Measurements from ENCODE around the gene YOD1. TPM values are rescaled to one million over a fixed set of nuclear protein-coding genes. Genes with fewer than 3 reads are reported as not detected.

The YOD1 gene
- total and polyA plus RNA-seq, 4 experiments from 2014 or later = 0.47 to 10.0 (median 5.1) TPM

- no peaks in the 10 kb centered on the region for H3K9me3 Mint-ChIP-seq
- no peak overlapping the region for H3K4me3 ChIP-seq (ENCODE audit: low read length in 2 of 2)
- H3K4me1 Mint-ChIP-seq = peaks cover 6 to 11% (median 9%) of the 10 kb centered on the region in 4 donors
- H3K27me3 Mint-ChIP-seq = peaks cover 5 to 13% of the 10 kb centered on the region in 2 donors
- H3K27me3 ChIP-seq (ENCODE audit: insufficient read depth, low read length) = no peaks in the 10 kb centered on the region
- no peak overlapping the region for H3K27ac ChIP-seq (ENCODE audit: low read depth, low read length)
- no peak overlapping the region for H3K27ac Mint-ChIP-seq
- H3K9me3 ChIP-seq (ENCODE audit: control insufficient read depth in 1 of 2, low read length in 2 of 2) = no peaks in the 10 kb centered on the region
- CTCF ChIA-PET (ENCODE audit: partially characterized antibody) = interaction anchor here (1.4 to 3.9 kb wide), 3 partner anchors 8 to 412 kb away, joined by 3 to 13 read pairs (median 5); no protein-coding TSS in a partner anchor
- no peaks in the 10 kb centered on the region for H3K36me3 ChIP-seq (ENCODE audit: insufficient read depth, low read length)
- intact Hi-C loops (cut with micrococcal nuclease) = no loop called here
- H3K4me3 Mint-ChIP-seq = no peak overlapping the region
- POLR2A ChIA-PET (ENCODE audit: partially characterized antibody) = no interaction called here
- DNase-seq = no peak
- no peaks in the 10 kb centered on the region for H3K4me1 ChIP-seq (ENCODE audit: insufficient read depth, low read length)
- H3K36me3 Mint-ChIP-seq = no peaks in the 10 kb centered on the region
Observed at GRCh38 chr1:207088161-207088560, 37.2 kb upstream of the YOD1 start.

- H3K9me3 ChIP-seq (ENCODE audit: control insufficient read depth in 1 of 2, low read length in 2 of 2) = no peaks in the 10 kb centered on the region
- Mint-ChIP-seq H3K4me1 (peaks cover 6 to 11% (median 9%) of the 10 kb centered on the region in 4 donors), H3K27me3 (peaks cover 6 to 17% of the 10 kb centered on the region in 2 donors), H3K36me3 (no peaks in the 10 kb centered on the region), H3K4me3 (no peak overlapping the region), H3K27ac (no peak overlapping the region), H3K9me3 (no peaks in the 10 kb centered on the region)
- H3K4me3 ChIP-seq (ENCODE audit: low read length in 2 of 2) = no peak overlapping the region
- no peaks in the 10 kb centered on the region for H3K36me3 ChIP-seq (ENCODE audit: insufficient read depth, low read length)
- no peaks in the 10 kb centered on the region for H3K27me3 ChIP-seq (ENCODE audit: insufficient read depth, low read length)
- ChIA-PET CTCF (ENCODE audit: partially characterized antibody) (interaction anchor here (0.6 to 8.4 kb wide), 4 partner anchors 320 to 641 kb away, joined by 3 to 142 read pairs (median 36); no protein-coding TSS in a partner anchor), POLR2A (ENCODE audit: partially characterized antibody) (no interaction called here)
- no peak overlapping the region for H3K27ac ChIP-seq (ENCODE audit: low read depth, low read length)
- DNase-seq = no peak
- intact Hi-C loops (cut with micrococcal nuclease) = no loop called here
- no peaks in the 10 kb centered on the region for H3K4me1 ChIP-seq (ENCODE audit: insufficient read depth, low read length)
Observed at GRCh38 chr1:207085887-207086286, 34.9 kb upstream of the YOD1 start.

DNA sequence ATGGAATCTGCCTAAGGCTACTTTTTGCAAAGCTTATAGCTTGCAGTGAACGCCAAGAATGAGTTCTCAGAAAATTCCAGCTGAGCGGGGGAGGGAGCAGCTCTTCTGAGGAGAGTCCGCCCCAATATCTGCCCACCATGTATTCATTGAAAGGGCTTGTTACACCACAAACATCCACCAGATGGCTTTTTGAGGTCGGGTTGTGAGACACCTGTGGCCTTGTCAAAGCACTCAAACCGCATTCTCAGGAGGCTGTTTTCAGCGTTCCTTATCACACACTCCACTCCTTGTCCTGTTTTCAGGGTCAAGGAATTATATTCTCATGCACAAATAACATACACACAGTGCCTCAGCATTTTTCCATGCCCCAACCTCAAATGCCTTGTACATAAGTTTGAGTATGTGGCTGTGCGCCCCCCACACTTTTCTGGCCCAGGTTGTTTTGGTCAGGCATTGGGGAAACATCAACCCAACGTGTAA lies 33.7 kb upstream of the YOD1 start:
- no peaks in the 10 kb centered on the region for H3K4me1 ChIP-seq (ENCODE audit: insufficient read depth, low read length)
- H3K4me3 ChIP-seq (ENCODE audit: low read length in 2 of 2) = no peak overlapping the region
- ChIA-PET POLR2A (ENCODE audit: partially characterized antibody) (interaction anchor here (0.6 kb wide), 1 partner anchor 320 kb away, joined by 5 read pairs; no protein-coding TSS in a partner anchor), CTCF (ENCODE audit: partially characterized antibody) (interaction anchor here (1.1 to 8.4 kb wide), 17 partner anchors 9 to 439 kb away, joined by 3 to 142 read pairs (median 6); partner anchors contain the start of genes CR1 and CR2)
- intact Hi-C loops (cut with micrococcal nuclease) = loop anchor here (1.0 kb wide), 3 partner anchors 251 to 415 kb away; no protein-coding TSS in a partner anchor
- no peaks in the 10 kb centered on the region for H3K9me3 ChIP-seq (ENCODE audit: control insufficient read depth in 1 of 2, low read length in 2 of 2)
- no peaks in the 10 kb centered on the region for H3K27me3 ChIP-seq (ENCODE audit: insufficient read depth, low read length)
- Mint-ChIP-seq H3K27me3 (peaks cover 6 to 17% of the 10 kb centered on the region in 2 donors), H3K27ac (peak overlapping the region in 2 of 7 donors; percentile 17 to 25), H3K36me3 (no peaks in the 10 kb centered on the region), H3K4me3 (no peak overlapping the region), H3K9me3 (no peaks in the 10 kb centered on the region), H3K4me1 (peaks cover 6 to 11% (median 9%) of the 10 kb centered on the region in 4 donors)
- H3K36me3 ChIP-seq (ENCODE audit: insufficient read depth, low read length) = no peaks in the 10 kb centered on the region
- DNase-seq = peak; percentile 53 to 62 (median 58)
- no peak overlapping the region for H3K27ac ChIP-seq (ENCODE audit: low read depth, low read length)

DNA sequence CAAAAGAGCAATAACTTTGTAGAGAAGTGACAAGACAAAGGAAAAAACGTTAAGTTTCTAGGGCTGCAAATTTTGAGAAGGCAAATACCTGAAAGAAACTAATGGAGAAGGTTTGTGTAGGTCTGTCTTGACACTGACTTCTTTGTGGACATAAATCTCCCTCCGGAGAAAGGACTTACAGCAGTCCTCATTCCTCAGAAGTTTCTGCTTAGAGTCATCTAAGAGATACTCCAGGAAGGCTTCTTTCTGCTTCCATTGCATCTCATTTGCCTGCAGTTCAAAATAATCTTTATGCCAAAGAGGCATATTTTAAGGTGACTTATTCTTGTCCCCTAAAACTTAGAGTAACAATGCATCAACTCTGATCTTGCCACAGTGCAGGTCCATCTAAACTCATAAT lies 33.2 kb upstream of the YOD1 start:
- intact Hi-C loops (cut with micrococcal nuclease) = loop anchor here (1.0 kb wide), 3 partner anchors 251 to 415 kb away; no protein-coding TSS in a partner anchor
- no peak overlapping the region for H3K27ac ChIP-seq (ENCODE audit: low read depth, low read length)
- Mint-ChIP-seq H3K4me1 (peaks cover 3 to 11% (median 8%) of the 10 kb centered on the region in 4 donors), H3K27me3 (peaks cover 6 to 17% of the 10 kb centered on the region in 2 donors), H3K27ac (no peak overlapping the region), H3K4me3 (no peak overlapping the region), H3K36me3 (no peaks in the 10 kb centered on the region), H3K9me3 (no peaks in the 10 kb centered on the region)
- CTCF ChIA-PET (ENCODE audit: partially characterized antibody) = interaction anchor here (0.9 to 8.4 kb wide), 19 partner anchors 9 to 439 kb away, joined by 3 to 142 read pairs (median 5); partner anchors contain the start of genes CR1 and CR2
- H3K4me3 ChIP-seq (ENCODE audit: low read length in 2 of 2) = no peak overlapping the region
- no peaks in the 10 kb centered on the region for H3K9me3 ChIP-seq (ENCODE audit: control insufficient read depth in 1 of 2, low read length in 2 of 2)
- H3K36me3 ChIP-seq (ENCODE audit: insufficient read depth, low read length) = no peaks in the 10 kb centered on the region
- no peaks in the 10 kb centered on the region for H3K27me3 ChIP-seq (ENCODE audit: insufficient read depth, low read length)
- POLR2A ChIA-PET (ENCODE audit: partially characterized antibody) = interaction anchor here (0.6 kb wide), 1 partner anchor 321 kb away, joined by 5 read pairs; no protein-coding TSS in a partner anchor
- no peak for DNase-seq
- no peaks in the 10 kb centered on the region for H3K4me1 ChIP-seq (ENCODE audit: insufficient read depth, low read length)

DNA sequence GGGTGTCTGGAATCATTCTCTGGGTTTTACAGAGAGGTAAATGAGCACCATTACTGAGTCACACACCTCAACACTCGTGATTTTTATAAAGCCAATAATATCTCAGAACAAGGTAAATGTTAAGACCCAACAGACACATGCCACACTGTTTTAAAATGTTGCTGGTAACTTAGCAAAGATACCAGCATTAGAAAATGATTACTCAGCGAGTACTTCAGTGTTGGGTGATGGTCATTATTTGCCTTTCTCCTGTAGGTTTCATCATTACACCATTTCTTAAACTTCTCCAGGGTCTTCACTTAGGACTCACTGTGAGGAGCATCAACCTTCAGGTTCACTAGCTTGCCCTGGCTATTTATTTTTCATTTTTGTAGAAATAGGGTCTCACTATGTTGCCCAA lies 30.8 kb upstream of the YOD1 start:
- no peak overlapping the region for H3K4me3 ChIP-seq (ENCODE audit: low read length in 2 of 2)
- H3K9me3 ChIP-seq (ENCODE audit: control insufficient read depth in 1 of 2, low read length in 2 of 2) = no peaks in the 10 kb centered on the region
- H3K27ac Mint-ChIP-seq = no peak overlapping the region
- H3K9me3 Mint-ChIP-seq = no peaks in the 10 kb centered on the region
- H3K27ac ChIP-seq (ENCODE audit: low read depth, low read length) = no peak overlapping the region
- H3K36me3 Mint-ChIP-seq = no peaks in the 10 kb centered on the region
- no peaks in the 10 kb centered on the region for H3K27me3 ChIP-seq (ENCODE audit: insufficient read depth, low read length)
- CTCF ChIA-PET (ENCODE audit: partially characterized antibody) = interaction anchor here (1.0 to 8.4 kb wide), 5 partner anchors 11 to 417 kb away, joined by 3 to 142 read pairs (median 62); partner anchors contain the start of gene PFKFB2
- no peaks in the 10 kb centered on the region for H3K36me3 ChIP-seq (ENCODE audit: insufficient read depth, low read length)
- POLR2A ChIA-PET (ENCODE audit: partially characterized antibody) = no interaction called here
- no peak for DNase-seq
- no peaks in the 10 kb centered on the region for H3K4me1 ChIP-seq (ENCODE audit: insufficient read depth, low read length)
- intact Hi-C loops (cut with micrococcal nuclease) = no loop called here
- H3K4me3 Mint-ChIP-seq = no peak overlapping the region
- H3K27me3 Mint-ChIP-seq = peaks cover 10 to 19% of the 10 kb centered on the region in 2 donors
- H3K4me1 Mint-ChIP-seq = peaks cover 3 to 11% (median 8%) of the 10 kb centered on the region in 4 donors

DNA sequence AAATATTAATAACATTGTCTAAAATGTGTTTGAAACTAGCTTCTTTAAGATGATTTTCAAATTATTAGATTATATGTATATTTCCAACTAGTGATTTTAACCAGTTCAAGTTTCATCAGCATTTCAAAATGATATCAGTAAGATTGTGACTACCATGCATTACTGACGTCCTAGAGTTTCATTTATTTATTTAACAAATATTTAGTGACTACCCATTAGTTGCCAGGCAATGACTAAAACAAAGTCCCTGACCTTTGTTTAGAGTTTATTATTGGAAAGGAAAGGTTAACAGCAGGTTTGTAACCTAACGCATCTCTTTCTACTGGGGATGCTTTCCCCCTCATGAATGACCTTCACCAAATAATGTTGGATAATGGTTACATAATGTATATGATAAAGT lies 30.1 kb upstream of the YOD1 start:
- Mint-ChIP-seq H3K27me3 (peaks cover 13 to 19% of the 10 kb centered on the region in 2 donors), H3K9me3 (no peaks in the 10 kb centered on the region), H3K4me3 (no peak overlapping the region), H3K27ac (no peak overlapping the region), H3K4me1 (peaks cover 3 to 11% (median 7%) of the 10 kb centered on the region in 4 donors), H3K36me3 (no peaks in the 10 kb centered on the region)
- H3K27me3 ChIP-seq (ENCODE audit: insufficient read depth, low read length) = no peaks in the 10 kb centered on the region
- no peak overlapping the region for H3K27ac ChIP-seq (ENCODE audit: low read depth, low read length)
- CTCF ChIA-PET (ENCODE audit: partially characterized antibody) = interaction anchor here (0.7 to 8.4 kb wide), 9 partner anchors 8 to 420 kb away, joined by 3 to 142 read pairs (median 4); partner anchors contain the start of gene PFKFB2
- POLR2A ChIA-PET (ENCODE audit: partially characterized antibody) = interaction anchor here (1.0 kb wide), 1 partner anchor 40 kb away, joined by 3 read pairs; no protein-coding TSS in a partner anchor
- H3K4me1 ChIP-seq (ENCODE audit: insufficient read depth, low read length) = no peaks in the 10 kb centered on the region
- no peaks in the 10 kb centered on the region for H3K9me3 ChIP-seq (ENCODE audit: control insufficient read depth in 1 of 2, low read length in 2 of 2)
- intact Hi-C loops (cut with micrococcal nuclease) = no loop called here
- H3K4me3 ChIP-seq (ENCODE audit: low read length in 2 of 2) = no peak overlapping the region
- H3K36me3 ChIP-seq (ENCODE audit: insufficient read depth, low read length) = no peaks in the 10 kb centered on the region
- DNase-seq = no peak

DNA sequence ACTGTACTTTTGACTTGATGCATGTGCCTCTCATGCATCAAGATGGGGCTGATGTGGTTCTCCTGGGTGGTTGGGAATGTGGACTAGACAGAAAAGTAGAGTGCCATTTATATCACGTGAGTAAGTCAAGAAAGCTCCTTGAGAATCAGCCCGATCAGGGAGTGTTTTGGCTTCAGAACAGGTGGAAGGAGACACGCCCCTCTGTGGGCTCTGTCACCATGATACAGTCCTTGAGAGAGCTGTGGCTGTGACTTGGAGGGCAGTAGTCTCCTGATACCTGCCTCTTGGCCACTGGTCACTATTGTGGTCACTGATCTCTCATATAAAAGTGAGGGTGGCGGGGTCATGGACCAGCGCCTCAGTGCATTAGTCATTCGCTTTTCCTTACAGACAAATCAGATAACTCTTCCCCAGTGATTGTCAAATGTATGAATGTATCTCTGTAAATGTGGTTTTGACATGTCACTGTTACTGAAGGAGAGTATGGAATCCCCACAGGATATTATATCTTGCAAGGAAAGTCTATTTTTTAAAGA lies 28.8 kb upstream of the YOD1 start:
- Mint-ChIP-seq H3K4me1 (peaks cover 2 to 4% (median 3%) of the 10 kb centered on the region in 4 donors), H3K9me3 (no peaks in the 10 kb centered on the region), H3K27me3 (peaks cover 13 to 14% of the 10 kb centered on the region in 2 donors), H3K36me3 (no peaks in the 10 kb centered on the region), H3K4me3 (no peak overlapping the region), H3K27ac (no peak overlapping the region)
- no peak for DNase-seq
- ChIA-PET CTCF (ENCODE audit: partially characterized antibody) (interaction anchor here (0.7 to 8.4 kb wide), 12 partner anchors 9 to 450 kb away, joined by 3 to 142 read pairs (median 6); partner anchors contain the start of genes C4BPB and PFKFB2), POLR2A (ENCODE audit: partially characterized antibody) (interaction anchor here (1.0 kb wide), 1 partner anchor 39 kb away, joined by 3 read pairs; no protein-coding TSS in a partner anchor)
- Histone ChIP-seq H3K4me3 (ENCODE audit: low read length in 2 of 2) (no peak overlapping the region), H3K27ac (ENCODE audit: low read depth, low read length) (no peak overlapping the region), H3K9me3 (ENCODE audit: control insufficient read depth in 1 of 2, low read length in 2 of 2) (no peaks in the 10 kb centered on the region), H3K4me1 (ENCODE audit: insufficient read depth, low read length) (no peaks in the 10 kb centered on the region), H3K36me3 (ENCODE audit: insufficient read depth, low read length) (no peaks in the 10 kb centered on the region), H3K27me3 (ENCODE audit: insufficient read depth, low read length) (no peaks in the 10 kb centered on the region)
- intact Hi-C loops (cut with micrococcal nuclease) = loop anchor here (5.0 to 10.0 kb wide), 4 partner anchors 72 to 445 kb away; partner anchors contain the start of gene DYRK3
